Fibroblast of peridontal ligament (primary cell): ENCODE results near the gene CDKN2D.

Source experiments
- DNase-seq: peaks from one replicate; pipeline ENCODE4 v3.0.0-alpha.2; 2010; ENCODE audit errors: extremely low read depth

The CDKN2D gene

GRCh38 chr19:10568826-10569651 lies at the start of gene CDKN2D:
Gene CDKN2D, minus strand, starts transcription at chr19:10568979. Its CDS starts 326 bp downstream, at chr19:10568653.
- DNase-seq, result peak; percentile 99

- DNase-seq, result peak; percentile 74
Observed at GRCh38 chr19:10617409-10618121, 48.8 kb upstream of the CDKN2D start.

- DNase-seq, result no peak
Observed at GRCh38 chr19:10615429-10616023, 46.7 kb upstream of the CDKN2D start.

- no peak for DNase-seq
Observed at GRCh38 chr19:10612499-10613119, 43.8 kb upstream of the CDKN2D start.

GRCh38 chr19:10611907-10612306 lies 43.1 kb upstream of the CDKN2D start:
- no peak for DNase-seq

DNA sequence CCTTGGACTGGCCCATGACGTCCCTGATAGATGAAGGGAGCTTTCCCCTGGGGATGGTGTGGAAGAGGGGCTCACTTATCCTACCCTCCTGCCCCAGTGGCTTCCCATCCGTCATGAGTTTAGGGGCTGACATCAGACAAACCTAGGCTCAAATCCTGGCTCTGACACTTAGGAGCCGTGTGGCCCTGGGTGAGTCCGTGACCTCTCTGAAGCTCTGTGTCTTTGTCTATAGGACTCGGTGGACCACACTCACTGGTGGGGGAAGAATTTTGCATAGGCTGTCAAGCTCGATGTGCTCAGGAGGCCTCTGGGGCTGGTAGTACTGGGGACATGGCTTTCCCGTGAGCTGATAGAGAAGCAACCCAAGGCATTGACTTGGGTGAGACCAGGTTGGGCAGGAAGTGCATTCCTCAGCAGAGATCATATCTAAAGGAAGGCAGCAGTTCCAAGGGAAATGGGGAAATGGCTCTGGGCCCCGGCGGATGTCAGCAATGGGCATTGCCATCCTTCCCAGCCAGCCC lies 35.7 kb upstream of the CDKN2D start:
- no peak for DNase-seq

DNA sequence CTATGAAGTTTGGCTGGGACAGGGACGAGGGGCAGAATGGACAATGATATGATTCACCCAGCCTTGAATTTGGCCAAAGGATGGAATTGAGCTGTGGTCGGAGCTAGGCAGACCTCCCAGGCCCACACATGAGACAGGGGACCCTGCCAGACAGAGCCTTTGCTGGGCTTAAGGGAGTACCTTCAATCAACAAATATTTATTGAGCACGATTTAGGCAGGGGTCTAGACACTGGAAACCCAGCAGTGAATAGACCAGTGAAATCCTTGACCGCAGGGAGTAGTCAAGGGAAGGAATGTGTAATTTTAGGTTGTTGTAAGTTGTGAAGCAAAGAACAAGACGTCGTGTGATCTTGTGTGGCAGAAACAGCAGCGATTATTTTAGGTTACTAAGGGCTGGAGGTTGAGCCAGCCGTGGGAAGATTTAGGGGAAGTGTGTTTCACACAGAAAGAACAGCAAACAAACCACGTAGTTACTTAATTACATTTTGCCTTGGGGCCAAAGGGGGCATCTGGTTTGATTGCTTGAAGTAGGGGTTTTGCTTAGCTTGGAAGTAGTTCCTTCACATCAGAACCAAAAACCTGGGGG lies 35.2 kb upstream of the CDKN2D start:
- peak; percentile 52 for DNase-seq

DNA sequence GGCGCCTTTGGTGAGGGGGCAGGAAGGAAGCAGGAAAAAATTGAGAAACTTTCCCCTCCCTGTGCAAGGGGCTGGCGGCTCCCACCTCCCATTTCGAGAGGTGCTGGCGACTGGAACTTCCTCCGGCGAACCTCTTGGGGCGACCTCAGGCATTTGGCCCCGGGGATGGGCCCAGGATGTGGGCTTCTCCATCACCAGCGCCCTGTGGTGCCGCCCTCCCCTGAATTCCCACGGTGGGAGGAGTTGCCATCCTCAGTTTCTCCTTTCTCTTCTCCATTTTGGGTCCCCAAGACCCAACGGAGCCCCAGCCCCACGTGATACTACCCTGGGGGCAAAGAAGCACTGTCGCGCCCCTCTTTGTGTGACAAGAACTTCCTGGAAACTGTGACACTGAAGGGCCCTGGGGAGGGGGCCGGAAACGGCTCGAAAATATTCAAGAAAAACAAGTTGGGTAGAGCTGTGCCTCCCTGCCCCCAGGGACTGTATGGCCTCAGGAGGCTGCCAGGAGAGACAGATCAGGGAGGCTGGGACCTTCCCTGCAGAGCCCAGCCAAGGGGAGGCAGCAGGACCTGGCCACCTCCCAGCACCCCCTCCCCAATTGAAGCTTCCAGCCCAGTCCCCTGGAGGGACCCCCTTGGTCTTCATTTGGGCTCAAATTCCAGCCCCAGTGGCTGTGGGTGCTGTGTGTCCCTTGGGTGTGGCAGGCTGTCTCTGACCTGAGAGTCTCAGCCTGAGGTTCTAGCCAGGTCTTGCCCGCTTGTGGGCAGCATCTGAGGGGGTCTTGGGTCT lies 34.5 kb upstream of the CDKN2D start:
- DNase-seq, result no peak

GRCh38 chr19:10602330-10603083 lies 33.7 kb upstream of the CDKN2D start:
- peak; percentile 53 for DNase-seq

DNA sequence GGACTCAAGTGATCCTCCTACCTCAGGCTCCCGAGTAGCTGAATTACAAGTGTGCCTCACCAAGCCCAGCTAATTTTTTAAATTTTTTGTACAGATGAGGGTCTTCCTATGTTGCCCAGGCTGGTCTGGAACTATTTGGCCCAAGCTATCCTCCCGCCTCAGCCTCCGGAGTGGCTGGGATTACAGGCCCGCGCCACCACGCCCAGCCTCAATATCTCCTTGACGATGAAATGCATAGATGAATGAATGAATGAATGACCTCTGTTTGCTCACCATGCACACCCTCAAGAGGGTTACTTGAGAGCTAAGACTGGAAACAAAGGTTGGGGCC lies 33.2 kb upstream of the CDKN2D start:
- DNase-seq, result no peak

DNA sequence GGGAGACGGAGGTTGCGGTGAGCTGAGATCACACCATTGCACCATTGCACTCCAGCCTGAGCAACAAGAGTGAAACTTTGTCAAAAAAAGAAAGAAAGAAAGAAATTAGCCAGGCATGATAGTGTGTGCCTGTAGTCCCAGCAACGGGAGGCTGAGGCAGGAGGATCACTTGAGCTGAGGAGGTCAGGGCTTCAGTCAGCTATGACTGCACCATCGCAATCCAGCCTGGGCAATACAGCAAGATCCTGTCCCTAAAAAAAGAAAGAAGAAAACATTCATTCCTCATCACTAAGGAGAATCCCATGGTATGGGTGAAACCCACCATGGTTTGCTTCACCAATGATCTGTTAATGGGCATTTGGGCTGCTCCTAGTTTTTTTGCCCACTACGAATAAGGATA lies 31.4 kb upstream of the CDKN2D start:
- DNase-seq, result no peak

DNA sequence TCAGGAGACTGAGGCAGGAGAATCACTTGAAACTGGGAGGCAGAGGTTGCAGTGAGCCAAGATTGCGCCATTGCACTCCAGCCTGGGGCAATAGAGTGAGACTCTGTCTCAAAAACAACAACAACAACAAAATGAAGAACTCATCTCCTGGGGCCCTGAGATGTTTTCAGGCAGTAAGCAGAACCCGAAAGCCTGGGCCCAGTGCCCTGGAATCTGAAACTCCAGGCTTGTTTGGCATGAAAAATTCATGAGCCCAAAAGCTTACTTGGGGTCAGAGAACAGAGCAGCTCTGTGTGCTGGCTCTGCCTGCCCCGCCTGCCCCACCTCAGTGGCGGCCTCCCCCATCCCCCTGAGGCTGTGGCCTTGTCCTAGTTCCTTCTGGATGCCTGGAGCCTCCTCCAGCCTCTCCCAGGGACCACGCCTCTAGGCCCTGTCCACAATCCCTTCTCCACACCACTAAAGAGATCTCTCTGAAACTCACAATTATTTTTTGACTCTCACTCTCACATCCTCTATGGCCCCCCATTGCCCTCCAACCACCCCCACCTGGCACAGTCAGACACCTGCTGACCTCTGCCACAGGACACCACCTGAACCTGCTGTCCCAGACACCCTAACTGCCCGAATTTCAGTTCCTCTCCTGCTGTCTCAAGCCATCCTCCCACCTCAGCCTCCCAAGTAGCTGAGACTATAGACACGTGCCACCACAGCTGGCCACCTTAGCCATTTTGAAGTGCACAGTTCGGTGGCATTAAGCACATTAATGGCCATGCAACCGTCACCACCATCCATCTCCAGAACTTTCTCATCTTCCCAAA lies 25.2 kb upstream of the CDKN2D start:
- DNase-seq, result peak; percentile 26

DNA sequence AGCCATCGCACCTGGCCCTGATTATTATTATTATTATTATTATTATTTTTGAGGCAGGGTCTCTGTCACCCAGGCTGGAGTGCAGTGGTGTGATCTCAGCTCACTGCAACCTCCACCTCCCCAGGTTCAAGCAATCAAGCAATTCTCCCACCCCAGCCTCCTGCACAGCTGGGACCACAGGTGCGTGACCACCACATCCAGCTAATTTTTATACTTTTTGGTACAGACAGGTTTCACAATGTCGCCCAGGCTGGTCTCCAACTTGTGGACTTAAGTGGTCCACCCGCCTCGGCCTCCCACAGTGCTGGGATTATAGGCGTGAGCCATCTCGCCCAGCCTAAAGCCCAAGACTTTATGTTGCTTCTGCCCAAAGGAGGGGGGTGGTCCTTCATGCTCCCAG lies 24.4 kb upstream of the CDKN2D start:
- no peak for DNase-seq

DNA sequence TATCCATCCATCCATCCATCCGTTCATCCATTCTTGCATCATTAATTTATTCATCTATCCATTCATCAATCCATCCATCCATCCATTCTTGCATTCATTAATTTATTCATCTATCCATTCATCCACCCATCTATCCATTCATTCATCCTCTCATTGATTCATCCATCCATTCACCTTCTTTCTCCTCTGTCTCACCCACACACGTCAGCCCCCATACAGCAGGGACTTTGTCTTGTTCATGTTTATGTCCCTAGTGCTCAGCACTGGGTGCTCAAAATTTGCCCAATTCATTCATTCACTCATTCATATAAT lies 19.0 kb upstream of the CDKN2D start:
- DNase-seq, result no peak

DNA sequence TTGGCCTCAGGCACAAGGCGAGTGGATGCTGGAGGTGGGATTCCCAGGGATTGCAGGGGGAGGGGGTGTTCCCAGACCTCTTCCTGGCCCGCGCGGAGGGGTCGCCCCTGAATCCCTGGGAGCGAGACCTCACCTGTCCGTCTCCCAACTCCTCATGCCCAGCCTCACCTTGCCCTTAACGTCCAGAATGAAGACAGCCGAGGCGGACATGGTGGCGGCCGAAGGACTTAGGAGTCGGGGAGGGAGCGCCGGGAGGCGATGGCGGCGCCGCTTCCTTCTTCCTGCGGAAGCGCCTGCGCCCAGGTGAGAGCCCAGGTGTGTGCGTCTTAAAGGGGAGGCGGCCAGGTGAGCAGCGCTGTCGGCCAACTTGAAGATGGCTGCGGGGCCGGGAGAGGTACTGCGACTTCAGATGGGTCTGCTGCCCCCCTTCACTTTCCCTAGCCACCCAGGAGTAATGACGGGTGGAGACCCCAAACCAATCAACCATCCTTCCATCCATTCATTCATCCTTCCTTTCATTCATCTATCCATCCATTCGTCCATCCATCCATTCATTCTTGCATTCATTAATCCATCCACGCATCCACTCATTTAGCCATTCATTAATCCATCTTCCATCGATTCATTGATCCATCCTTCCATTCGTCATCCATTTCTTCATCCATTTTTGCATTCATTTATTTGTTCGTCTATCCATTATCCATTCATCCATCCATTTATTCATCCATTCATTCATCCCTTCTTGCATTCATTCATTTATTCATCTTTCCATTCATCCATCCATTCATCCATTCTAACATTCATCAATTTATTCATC lies 18.5 kb upstream of the CDKN2D start, which contains the start of gene AP1M2:
AP1M2 (minus strand) TSS at position 291 of the 817 bp plus-strand sequence; CDS start at position 210, 81 bp downstream.
- no peak for DNase-seq

DNA sequence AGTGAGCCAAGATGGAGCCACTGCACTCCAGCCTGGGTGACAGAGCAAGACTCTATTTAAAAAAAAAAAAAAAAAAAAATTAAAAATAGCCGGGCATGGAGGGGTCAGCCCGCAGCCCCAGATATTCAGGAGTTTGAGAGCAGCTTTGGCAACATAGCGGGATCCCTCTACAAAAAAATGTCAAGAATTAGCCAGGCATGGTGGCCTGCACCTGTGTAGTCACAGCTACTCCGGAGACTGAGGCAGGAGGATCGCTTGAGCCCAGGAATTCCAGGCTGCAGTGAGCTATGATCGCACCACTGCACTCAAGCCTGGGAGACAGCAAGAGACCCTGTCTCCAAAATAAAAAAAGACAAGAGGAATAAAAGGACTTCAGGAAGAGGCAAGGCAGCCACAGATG lies 17.6 kb upstream of the CDKN2D start:
- DNase-seq, result no peak

GRCh38 chr19:10583036-10583776 lies 14.4 kb upstream of the CDKN2D start:
- no peak for DNase-seq

DNA sequence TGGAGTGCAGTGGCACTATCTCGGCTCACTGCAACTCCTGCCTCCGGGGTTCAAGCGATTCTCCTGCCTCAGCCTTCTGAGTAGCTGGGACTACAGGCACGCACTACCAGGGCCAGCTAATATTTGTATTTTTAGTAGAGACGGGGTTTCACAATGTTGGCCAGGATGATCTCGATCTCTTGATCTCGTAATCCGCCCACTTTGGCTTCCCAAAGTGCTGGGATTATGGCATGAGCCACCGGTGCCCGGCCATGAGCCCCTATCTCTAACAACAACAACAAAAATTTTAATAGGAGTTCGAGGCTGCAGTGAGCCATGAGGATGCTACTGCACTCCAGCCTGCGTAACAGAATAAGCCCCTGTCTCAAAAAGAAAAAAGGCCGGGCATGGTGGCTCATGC lies 13.3 kb upstream of the CDKN2D start:
- no peak for DNase-seq
